ENCODE data around the gene C1GALT1C1L. TPM values are rescaled to one million over a fixed set of nuclear protein-coding genes. Genes with fewer than 3 reads are reported as not detected.
A peak's percentile ranks its signal among the peaks of the same experiment; 100 is the strongest.

Gene C1GALT1C1L
- total and polyA plus RNA-seq, 2 of the 13 experiments (the other 11 are each of a cell fraction or from before 2014, with no cell fraction given): 1.3 to 2.4 TPM

DNA sequence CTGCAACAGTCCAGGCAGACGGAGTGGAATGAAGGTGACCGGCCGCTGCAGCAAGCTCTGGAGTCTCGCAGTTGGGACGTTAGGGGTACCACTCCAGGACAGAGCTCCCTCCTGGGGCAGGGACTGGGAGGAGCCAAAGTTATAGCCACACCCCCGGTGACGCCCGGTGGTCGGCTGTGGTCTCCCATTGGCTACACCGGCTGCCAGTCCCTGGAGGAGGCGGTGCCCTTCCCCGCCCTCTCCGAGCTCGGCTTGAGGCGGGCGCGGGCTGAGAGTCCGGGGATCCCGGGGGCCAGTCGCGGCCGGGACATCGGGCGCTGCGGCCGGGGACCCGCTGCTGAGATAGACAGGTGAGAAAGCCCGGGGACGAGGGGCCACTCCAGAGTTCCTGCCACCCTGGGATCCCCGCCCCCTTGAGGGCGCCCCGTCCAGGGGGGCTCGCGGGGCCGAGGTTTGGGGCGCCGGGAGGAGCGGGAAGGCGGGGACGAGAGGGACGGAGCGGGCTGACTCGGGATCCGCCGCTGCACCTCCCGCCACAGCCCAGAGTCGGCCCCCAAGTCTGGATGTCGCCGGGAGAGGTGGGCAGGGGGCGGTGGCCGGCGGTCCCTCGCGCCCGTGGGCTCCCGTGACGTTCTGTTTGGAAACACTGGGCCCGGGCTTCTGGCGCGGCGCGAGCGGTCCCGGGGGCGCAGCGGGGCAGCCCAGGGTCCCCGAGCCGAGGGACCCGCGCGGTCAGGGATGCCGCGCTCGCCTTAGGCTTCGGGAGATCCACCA, 39.0 kb downstream of the C1GALT1C1L start, which contains the start of gene PLEKHH2 (continued):
- TF ChIP-seq ATF7-NPFF (CRISPR knock-in tag; IDR thresholded peaks at IDR 0.05; ENCODE audit: low read depth) (peak; percentile 3; the same call in 1 of the 2 replicates), BCL3 (CRISPR knock-in tag; IDR thresholded peaks at IDR 0.05) (no peak), ZNF879 (CRISPR knock-in tag; IDR thresholded peaks at IDR 0.05) (peak; percentile 75; the same call in 1 of the 2 replicates), KLF15 (CRISPR knock-in tag; IDR thresholded peaks at IDR 0.05; ENCODE audit: borderline replicate concordance) (no peak), AGO1 (IDR thresholded peaks at IDR 0.05; ENCODE audit: low read depth, low read length, poor library complexity, severe bottlenecking) (peak; percentile 32), ISX (CRISPR knock-in tag; conservative IDR thresholded peaks at IDR 0.05) (peak; percentile 62; the same call in 1 of the 2 replicates), NCOA1 (CRISPR knock-in tag; IDR thresholded peaks at IDR 0.05) (peak; percentile 42; the same call in 1 of the 2 replicates), PITX1 (CRISPR knock-in tag; IDR thresholded peaks at IDR 0.05) (peak; percentile 65; the same call in 1 of the 2 replicates), ZNF800 (CRISPR knock-in tag; IDR thresholded peaks at IDR 0.05) (peak; percentile 77; the same call in 1 of the 2 replicates), DZIP1 (CRISPR knock-in tag; IDR thresholded peaks at IDR 0.05) (peak; percentile 80), PAF1 (CRISPR knock-in tag; IDR thresholded peaks at IDR 0.05) (no peak), NR2F1 (CRISPR knock-in tag; IDR thresholded peaks at IDR 0.05) (no peak), RBFOX2 (IDR thresholded peaks at IDR 0.05; ENCODE audit: low read depth, low read length) (peak; percentile 62), MTF2 (CRISPR knock-in tag; IDR thresholded peaks at IDR 0.05; ENCODE audit: borderline replicate concordance) (peak; percentile 91), ZNF562 (CRISPR knock-in tag; IDR thresholded peaks at IDR 0.05; ENCODE audit: borderline replicate concordance) (no peak), HNRNPK (IDR thresholded peaks at IDR 0.05; ENCODE audit: low read depth, low read length, poor library complexity, severe bottlenecking) (peak; percentile 69)
- TF ChIP-seq, protein P1, sequence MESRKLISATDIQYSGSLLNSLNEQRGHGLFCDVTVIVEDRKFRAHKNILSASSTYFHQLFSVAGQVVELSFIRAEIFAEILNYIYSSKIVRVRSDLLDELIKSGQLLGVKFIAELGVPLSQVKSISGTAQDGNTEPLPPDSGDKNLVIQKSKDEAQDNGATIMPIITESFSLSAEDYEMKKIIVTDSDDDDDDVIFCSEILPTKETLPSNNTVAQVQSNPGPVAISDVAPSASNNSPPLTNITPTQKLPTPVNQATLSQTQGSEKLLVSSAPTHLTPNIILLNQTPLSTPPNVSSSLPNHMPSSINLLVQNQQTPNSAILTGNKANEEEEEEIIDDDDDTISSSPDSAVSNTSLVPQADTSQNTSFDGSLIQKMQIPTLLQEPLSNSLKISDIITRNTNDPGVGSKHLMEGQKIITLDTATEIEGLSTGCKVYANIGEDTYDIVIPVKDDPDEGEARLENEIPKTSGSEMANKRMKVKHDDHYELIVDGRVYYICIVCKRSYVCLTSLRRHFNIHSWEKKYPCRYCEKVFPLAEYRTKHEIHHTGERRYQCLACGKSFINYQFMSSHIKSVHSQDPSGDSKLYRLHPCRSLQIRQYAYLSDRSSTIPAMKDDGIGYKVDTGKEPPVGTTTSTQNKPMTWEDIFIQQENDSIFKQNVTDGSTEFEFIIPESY (CRISPR knock-in tag; IDR thresholded peaks at IDR 0.05): no peak
- TF ChIP-seq, protein P2, sequence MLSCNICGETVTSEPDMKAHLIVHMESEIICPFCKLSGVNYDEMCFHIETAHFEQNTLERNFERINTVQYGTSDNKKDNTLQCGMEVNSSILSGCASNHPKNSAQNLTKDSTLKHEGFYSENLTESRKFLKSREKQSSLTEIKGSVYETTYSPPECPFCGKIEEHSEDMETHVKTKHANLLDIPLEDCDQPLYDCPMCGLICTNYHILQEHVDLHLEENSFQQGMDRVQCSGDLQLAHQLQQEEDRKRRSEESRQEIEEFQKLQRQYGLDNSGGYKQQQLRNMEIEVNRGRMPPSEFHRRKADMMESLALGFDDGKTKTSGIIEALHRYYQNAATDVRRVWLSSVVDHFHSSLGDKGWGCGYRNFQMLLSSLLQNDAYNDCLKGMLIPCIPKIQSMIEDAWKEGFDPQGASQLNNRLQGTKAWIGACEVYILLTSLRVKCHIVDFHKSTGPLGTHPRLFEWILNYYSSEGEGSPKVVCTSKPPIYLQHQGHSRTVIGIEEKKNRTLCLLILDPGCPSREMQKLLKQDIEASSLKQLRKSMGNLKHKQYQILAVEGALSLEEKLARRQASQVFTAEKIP (CRISPR knock-in tag; IDR thresholded peaks at IDR 0.05; ENCODE audit: borderline replicate concordance): no peak
